Upper lobe of left lung (tissue), 4 donors: ENCODE measurements around the gene DISP3.

Experiments
- POLR2A ChIP-seq, 4 donors: fragments of 450-650 bp; IDR thresholded peaks; one replicate each; pipeline ENCODE4 v1.5.1; 2016 to 2017; ENCODE audit warnings: antibody characterized with exemption in 4 of 4, mild to moderate bottlenecking in 2 of 4
- POLR2AphosphoS5 ChIP-seq, 2 donors: sonication (generic); formaldehyde crosslinking; IDR thresholded peaks; one replicate each; pipeline ENCODE4 v1.5.1; 2017; ENCODE audit warnings: antibody characterized with exemption in 2 of 2
- TF ChIP-seq, protein P1 (sequence below), 6 experiments: fragments of 450-650 bp in 4 of 6; fragments of 200-600 bp in 2 of 6; sonication (generic) in 2 of 6; IDR thresholded peaks; one replicate each; pipeline ENCODE4 v1.5.1; 2016 to 2019; ENCODE audit warnings: antibody characterized with exemption in 6 of 6

DNA sequence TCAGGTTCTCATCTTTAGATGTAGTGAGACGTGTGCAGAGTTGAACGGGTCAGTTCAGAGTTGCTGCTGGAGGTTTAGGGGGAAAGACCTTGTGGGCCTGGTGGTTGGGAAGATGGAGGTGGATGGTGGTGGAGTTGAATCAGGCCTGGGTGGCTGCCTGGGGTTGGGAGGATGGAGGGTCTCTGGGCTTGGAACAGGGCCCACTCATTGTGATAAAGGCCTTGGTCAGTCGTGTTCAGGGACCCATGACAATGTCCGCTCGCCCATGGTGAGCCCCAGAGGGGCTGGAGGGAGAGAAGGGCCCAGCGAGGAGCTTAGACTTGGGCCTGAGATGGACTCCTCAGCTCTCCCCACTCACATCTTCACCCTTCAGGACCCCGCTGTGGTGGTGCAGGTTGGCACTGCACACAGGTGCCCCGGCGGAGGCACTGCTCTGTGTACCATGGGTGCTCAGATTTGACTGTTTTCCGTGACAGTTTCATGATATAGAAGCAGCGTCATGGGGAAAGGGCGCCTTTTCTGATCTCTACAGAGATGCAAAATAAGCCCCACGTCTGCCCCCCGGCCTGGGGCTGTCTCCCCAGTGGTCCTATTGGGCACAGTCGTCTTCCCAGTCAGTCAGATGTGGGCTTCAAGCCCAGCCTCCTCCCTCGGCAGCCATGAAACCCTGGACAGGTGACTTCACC lies 39.2 kb downstream of the DISP3 start:
- TF ChIP-seq POLR2A (IDR thresholded peaks at IDR 0.05) = no peak
- TF ChIP-seq, protein P1, sequence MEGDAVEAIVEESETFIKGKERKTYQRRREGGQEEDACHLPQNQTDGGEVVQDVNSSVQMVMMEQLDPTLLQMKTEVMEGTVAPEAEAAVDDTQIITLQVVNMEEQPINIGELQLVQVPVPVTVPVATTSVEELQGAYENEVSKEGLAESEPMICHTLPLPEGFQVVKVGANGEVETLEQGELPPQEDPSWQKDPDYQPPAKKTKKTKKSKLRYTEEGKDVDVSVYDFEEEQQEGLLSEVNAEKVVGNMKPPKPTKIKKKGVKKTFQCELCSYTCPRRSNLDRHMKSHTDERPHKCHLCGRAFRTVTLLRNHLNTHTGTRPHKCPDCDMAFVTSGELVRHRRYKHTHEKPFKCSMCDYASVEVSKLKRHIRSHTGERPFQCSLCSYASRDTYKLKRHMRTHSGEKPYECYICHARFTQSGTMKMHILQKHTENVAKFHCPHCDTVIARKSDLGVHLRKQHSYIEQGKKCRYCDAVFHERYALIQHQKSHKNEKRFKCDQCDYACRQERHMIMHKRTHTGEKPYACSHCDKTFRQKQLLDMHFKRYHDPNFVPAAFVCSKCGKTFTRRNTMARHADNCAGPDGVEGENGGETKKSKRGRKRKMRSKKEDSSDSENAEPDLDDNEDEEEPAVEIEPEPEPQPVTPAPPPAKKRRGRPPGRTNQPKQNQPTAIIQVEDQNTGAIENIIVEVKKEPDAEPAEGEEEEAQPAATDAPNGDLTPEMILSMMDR (IDR thresholded peaks at IDR 0.05) = no peak
- TF ChIP-seq POLR2AphosphoS5 (IDR thresholded peaks at IDR 0.05) = no peak
